HG03521 (cell line): ENCODE measurements around the gene INPP4A.
A peak's percentile ranks its signal among the peaks of the same experiment; 100 is the strongest.

Source experiments
- ATAC-seq: cut with Tn5 transposase; IDR thresholded peaks from one replicate; pipeline ENCODE4 v1.9.1; 2021; ENCODE audit warnings: mild to moderate bottlenecking, moderate library complexity; ENCODE audit not compliant: unreplicated experiment

The INPP4A gene

DNA sequence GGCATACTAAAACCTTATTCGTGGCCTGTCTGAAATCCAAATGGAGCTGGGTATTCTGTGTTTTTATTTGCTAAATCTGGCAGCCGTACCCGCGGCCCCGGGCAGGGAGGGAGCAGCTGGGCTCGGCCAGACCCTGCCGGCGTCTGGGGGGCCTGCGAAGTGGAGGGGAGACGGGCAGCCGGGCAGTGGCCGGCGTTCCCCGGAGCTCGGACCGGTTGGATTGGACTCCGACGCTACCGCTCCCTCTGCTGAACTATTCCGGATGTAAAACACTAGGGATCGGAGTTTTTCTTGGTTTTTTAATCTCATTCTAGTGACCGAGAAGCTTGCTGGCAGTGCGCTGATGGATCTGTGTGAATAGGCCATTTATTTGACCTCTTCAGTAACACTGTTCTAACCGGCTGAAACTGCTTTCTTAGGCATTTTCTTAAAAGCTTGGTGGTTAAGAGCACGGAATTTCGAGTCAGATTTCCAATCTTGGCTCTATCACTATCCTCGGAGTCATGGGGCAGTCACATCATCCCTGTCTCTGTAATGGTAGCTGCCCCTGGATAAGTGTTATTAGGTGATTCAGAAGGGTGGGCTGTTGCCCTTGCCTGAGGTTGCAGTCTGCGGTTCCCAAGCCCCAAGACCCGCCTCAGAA lies 164.4 kb downstream of the INPP4A start:
- ATAC-seq: peak; percentile 26

DNA sequence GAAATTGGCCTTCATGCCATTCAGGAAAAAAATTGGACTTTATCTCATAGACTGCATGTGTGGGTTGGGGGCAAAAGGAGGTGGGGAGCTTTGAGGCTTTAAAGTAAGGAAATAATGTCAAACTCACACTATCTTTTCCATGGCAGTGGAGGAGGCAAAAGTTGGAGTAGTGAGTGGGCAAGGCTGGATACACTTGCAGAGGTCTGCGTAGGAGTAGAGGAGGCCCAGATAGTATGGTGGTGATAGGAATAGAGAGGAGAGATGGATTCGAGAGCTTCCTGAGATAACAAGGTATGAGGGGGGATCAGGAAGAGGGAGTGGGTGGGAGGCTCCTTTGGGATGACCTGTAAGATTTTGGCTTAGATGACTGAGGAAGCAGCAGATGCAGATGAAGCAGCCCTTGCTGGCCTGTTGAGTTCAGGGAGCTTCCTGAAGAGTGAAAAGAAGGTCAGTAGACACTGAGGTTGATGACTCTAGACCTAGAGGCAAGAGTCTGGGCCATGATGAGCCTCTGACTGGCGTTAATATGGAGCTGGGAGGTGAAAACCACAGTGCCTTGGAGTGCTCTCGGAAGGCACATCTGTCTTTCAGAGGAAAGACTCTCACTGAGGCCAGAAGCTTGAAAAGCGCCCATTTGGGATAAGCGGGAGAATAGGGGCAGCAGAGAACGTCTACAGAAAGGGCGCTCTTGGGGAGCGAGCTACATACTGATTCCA lies 169.5 kb downstream of the INPP4A start:
- no peak for ATAC-seq

DNA sequence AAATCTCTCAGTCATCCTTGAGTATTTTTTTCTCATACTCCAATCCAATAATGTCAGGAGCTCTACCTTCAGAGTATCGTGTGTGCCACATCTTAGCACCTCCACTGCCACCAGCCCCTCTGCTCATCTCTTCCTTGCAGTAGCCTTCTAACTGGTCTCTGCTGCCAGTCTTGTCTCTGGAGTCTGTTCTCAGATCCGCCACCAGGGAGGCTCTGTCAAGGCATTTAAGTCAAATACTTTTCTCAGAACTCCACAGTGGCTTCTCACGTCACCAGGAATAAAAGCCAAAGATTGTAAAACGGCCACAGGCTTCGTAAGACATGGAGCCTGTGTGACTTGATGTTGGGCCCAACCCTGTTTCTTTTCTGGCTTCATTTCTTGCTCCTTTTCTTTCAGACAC lies 170.8 kb downstream of the INPP4A start:
- no peak for ATAC-seq

DNA sequence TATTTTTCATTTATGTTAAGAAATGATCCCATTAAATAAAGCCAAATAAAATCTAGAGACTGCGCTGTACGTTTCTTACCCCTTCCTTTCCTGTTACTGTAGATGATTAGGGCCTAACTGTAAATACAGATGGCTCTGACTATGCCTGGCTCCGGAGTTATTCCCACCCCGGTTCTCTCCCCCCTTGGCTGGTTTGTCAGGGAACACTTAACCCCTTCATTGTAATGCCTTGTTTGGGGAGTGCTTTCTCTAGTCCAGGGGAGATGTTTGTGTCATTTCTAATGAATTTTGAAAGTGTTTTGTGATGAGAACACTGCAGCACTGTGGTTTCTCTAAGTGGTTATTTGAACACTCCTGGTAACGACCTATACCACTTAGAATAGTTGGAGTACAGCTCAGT lies 172.5 kb downstream of the INPP4A start:
- ATAC-seq: no peak

DNA sequence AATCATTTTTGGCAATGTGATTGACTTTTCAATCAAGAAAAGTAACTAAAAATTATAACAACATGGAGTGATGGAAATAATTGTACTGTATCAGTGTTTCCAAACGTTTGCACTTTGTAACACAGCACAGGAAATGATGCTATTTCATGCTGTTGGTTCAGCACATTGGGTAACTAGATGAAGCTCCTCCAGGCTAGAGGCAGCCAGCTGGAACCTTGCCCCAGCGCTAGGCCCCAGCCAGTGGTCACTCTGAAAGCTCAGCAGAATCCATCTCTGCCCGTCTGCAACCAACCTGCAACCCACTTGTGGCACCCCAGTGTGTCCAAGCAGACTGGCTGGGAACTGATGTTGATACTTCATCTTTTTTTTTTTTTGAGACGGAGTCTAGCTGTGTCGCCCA lies 179.0 kb downstream of the INPP4A start:
- ATAC-seq: no peak

DNA sequence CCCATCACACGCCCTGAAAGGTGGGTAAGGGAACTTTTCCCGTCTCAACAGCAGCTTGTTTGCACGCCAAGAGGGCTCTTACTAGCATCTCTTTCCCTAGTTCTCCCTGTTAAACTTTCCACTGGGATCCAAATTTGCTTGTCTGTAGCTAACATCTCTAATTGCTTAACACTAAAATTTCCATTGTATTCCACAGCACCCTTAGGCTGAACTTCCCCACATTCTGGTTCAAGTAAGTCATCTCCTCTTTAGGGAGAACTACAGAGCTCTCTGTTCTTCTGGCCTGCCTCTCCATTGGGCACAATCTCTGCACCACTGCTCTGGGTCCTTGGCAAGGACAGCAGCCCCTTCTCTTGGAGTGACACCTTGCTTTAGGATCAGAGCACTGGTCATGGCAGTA lies 187.7 kb downstream of the INPP4A start:
- ATAC-seq: no peak

DNA sequence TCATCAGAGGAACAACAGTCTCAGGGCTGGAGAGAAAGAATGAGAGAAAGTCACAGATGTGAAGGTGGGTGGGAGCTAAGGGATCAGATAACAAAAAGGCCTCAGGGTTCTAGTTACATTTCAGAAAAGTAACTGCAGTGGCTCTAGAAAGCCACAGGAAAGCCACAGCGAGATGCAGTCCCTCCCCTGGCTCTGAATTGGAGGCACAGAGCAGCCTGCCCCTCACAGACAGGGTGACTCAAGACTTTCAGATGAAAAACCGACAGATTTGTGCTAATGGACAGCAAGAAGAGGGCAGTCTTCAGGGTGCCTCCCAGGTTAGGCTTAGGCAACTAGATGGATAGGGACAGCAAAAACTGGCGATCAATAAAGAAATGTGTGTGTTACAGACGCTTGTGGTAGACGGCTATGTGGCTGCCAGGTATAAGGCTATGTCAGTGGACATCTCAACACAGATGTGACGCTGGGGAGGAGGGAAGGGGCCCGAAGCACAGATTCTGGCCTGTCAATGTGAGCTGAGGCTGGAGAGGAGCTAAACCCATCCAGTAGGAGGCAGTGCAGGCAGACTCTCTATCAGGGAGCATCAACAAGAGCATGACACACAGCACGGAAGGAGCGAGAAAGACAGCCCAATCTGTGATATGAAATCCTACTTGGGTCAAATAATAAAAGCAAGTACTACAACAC lies 189.9 kb downstream of the INPP4A start:
- no peak for ATAC-seq

DNA sequence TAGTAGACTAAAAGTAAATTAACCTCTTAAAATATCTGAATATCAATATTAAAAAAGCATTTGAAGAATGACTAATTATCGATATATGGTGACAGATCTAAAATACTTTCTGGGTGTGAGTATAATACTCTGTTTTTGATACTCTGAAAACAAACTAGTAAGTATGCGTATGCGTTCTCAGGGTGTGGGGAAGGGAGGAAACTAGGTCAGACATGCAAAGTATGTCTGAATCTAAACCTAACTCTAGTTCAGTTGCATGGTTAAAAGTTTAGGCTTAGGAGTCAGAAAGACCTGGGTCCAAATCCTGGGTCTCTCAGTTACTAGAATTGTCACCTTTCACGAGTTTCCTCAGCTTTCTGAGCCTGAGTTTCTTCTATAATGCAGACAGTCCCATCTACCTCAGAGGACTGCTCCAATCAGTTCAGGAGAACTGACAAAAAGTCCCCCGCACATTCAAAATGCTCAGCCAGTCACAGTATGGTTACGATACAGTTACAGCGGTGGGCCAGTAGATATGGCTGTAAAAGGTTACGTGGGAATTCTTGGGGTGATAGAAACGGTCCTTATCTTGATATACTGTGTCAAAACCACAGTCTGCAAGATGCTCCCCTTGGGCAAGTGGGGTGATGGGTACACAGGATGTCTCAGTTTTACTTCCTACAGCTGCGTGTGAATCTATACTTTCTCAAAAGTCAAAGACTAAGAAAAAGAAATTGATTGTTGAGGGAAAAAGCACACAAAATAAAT lies 192.9 kb downstream of the INPP4A start:
- ATAC-seq: no peak

DNA sequence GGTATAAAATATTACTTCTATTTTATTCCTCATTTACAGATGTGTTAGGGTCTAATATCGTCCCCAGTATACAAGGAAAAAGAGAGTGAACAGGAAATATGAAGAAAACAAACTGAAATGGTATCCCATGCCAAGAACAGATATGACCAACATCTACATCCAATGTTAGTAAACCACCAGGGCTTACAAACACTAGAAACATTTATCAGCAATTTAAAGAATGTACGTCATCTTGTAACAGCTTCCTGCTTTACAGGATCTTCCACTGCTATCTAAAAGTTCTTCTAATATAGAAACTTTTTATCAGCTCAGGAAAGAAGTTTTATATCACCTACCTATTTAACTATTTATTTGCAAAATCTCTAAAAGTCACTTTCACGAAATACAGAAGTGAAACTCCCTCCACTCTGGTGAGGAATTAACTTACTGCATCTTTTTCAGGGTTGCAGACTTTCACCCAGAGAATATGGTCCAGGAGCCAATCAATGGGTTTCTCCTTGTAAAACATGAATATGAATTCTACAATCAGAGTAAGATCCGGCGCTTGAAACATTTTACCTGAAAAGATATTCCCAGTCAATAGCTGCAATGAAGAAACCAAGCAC lies 198.9 kb downstream of the INPP4A start:
- no peak for ATAC-seq
